CD4-positive, alpha-beta T cell treated with Interferon alpha-2 for 1 hour (primary cell): ENCODE measurements around the gene LEPROT.
"Not testable (repeated sequence)": the region's sequence is repeated elsewhere in the genome, so short reads cannot be mapped to it uniquely, and the experiment has no call there.

Experiments used
- DNase-seq, 2 donors: peaks; one replicate each; pipeline ENCODE4 v3.0.0-alpha.2; 2020 to 2022

LEPROT gene

GRCh38 chr1:65440915-65441314, 20.4 kb downstream of the LEPROT start:
- DNase-seq: no peak

DNA sequence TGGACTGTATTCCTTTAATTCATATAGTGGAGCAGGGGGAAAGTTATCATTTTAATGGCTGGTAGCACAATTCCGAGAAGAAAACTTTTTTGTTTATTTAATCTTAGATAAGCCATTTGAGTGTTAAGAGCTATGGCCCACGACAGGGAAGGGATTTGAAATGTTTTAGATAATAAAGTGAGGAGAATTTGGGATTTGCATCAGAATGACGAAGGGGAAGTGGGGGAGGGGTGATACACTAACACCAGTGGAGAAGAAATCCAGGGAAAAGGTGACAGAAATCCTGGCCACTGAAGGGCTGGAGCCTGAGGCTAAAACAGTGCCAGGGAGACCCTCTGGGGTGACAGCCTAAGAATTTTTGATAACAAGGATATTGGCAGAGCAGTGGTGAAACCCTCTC, 21.0 kb downstream of the LEPROT start:
- no peak for DNase-seq

GRCh38 chr1:65442442-65442841, 22.0 kb downstream of the LEPROT start:
- no peak for DNase-seq

GRCh38 chr1:65443647-65444046, 23.2 kb downstream of the LEPROT start:
- DNase-seq: no peak

DNA sequence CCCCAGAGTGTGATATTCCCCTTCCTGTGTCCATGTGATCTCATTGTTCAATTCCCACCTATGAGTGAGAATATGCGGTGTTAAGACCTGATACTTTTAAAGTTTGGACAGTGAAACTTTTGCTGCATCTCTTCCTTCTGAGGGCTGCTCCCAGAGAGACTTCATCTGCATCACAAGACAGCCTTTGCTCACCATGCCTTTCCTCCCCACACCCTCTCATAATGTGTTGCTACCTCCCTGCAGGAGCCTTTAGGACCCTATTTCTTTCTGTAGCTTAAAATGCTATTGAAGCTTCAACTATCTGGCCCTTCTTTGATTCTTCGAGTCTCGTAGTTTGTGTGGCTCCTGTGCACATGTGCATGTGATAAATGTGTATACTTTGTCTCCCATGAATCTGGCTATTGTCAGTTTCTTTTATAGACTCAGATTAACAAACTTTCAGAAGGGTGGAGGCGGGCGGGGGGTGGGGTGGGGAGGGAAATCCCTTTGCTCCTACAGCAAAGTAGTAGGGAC, 23.7 kb downstream of the LEPROT start:
- DNase-seq: no peak

DNA sequence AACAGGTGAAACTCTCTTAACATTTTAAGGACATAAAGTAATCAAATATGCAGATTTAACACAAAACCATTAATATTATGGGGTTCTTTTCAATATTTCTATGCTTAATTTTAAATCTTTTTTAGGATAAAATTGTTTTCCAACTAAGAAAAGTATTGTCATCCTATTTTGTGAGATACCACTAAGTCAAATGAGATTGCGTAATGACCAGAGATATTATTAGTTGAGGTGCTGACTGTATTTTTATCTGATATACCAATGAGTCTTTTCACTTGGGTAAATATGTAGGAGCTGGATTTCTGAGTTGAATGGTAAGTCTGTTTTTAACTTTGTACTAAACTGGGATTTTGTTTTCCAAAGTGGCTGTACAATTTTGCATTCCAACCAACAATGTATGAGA, 25.4 kb downstream of the LEPROT start:
- DNase-seq: no peak

GRCh38 chr1:65449214-65449823, 28.9 kb downstream of the LEPROT start:
- DNase-seq: no peak

DNA sequence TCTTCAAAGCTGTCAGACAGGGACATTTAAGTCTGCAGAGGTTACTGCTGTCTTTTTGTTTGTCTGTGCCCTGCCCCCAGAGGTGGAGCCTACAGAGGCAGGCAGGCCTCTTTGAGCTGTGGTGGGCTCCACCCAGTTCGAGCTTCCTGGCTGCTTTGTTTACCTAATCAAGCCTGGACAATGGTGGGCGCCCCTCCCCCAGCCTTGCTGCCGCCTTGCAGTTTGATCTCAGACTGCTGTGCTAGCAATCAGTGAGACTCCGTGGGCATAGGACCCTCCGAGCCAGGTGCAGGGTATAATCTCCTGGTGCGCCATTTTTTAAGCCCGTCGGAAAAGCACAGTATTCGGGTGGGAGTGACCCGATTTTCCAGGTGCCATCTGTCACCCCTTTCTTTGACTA, 35.2 kb downstream of the LEPROT start:
- not testable (repeated sequence) for DNase-seq

GRCh38 chr1:65456481-65456880, 36.0 kb downstream of the LEPROT start:
- no peak for DNase-seq

DNA sequence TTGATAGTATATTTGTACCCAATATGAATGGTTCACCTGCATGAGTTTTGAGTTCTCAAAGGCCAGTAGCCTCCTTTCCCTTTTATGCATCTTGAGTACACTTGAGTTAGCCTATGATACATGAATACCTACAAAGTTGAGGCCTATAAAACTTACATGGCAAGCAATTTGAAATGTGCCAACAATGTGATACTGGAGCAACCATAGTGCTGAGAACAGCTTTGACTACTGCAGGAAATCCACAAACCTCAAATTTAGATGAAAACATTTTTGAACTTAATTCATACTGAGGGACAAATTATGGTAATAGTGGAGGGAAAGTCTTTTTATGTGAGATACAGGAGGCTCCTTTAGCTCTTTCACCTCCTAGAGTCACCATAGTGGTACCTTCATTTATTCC, 37.4 kb downstream of the LEPROT start:
- no peak for DNase-seq

GRCh38 chr1:65458730-65459396, 38.4 kb downstream of the LEPROT start:
- DNase-seq: no peak

DNA sequence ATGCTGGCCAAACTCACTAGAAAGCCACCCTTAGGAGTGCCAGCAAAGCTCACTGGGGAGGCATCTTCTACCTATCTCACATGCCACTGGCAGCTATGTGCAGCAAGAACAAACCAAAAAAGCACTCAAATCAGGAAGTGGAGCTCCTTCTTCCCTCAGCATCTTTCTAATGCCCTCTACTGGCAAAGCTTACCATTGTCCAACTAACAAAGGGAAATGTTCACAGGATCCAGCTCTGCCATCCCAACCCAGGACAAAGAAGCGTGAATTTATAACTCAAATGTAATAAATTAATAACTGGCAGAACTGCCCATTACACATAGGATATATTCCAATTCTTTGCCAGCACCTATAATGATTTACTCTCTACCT, 38.9 kb downstream of the LEPROT start:
- DNase-seq: no peak

- not testable (repeated sequence) for DNase-seq
These were observed 45.4 kb downstream of the LEPROT start for GRCh38 chr1:65465837-65466236.

DNA sequence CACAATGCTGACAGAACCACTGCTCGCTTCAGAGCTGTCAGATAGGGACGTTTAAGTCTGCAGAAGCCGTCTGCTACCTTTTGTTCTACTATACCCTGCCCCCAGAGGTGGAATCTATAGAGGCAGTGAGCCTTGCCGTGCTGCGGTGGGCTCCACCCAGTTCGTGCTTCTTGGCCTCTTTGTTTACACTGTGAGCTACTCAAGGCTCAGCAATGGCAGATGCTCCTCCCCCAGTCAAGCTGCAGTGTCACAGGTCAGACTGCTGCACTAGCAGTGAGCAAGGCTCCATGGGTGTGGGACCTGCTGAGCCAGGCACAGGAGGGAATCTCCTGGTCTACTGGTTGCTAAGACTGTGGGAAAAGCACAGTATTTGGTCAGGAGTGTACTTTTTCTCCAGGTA, 47.1 kb downstream of the LEPROT start:
- DNase-seq: no peak

DNA sequence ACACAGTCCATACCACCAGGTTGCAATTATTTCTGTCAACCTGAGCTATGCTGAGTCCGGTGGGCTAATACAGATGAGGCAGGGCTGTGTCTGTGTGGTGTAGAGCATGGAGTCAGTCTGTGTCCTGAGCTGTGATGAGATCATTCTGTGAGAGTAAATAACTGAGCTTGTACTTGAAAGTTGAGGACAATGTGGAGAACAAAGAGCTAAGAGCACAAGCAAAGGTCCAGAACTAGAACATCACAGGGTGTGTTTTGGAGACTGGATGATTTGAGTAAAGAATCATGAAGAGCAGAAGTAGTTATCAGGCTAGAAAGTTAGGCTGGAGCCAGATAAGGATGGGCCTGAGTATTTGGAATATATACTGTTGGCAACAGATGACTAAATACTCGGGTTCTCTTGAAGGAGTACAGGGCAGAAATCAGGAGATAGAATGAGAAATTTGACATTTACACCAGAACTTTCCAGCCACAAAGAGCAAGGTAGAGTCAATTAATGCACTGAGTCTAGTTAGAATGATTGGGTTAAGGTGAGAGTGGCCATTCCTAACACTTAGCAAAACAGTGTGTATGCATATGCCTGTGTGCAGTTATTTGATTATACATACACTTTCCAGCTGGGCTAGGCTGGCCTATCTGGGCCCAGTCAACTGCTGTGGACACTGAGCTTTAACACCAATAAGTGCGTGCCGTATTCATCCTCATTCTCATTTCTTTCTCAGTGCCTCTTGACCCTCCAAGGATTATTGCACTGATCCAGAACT, 48.8 kb downstream of the LEPROT start:
- DNase-seq: no peak

- DNase-seq: no peak
These were observed 49.4 kb downstream of the LEPROT start for GRCh38 chr1:65469889-65470340.

- no peak for DNase-seq
These were observed 50.3 kb downstream of the LEPROT start for GRCh38 chr1:65470766-65471165.

GRCh38 chr1:65471213-65471833, 50.9 kb downstream of the LEPROT start:
- DNase-seq: no peak

DNA sequence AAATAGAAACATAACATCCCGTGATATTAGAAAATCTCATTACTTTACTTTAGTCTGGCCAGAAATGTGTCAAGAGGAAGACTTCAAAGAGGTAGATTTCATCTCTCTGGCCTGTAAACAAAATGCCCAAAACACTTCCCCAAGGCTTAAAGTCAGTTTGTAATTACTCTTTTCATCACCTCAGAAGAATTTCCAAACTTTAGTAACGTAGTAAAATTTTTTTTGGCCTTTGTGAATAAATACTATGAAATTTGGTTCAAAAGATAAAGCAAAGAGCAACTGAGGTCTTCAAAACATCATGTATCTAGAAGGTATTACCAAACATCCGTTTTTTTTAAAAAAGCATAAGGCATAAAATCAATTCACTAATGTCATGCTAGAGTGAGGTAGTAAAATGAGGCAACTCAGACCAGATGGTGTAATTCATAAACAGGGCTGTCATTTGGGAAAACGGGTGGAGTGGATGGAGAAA, 51.4 kb downstream of the LEPROT start:
- no peak for DNase-seq

- DNase-seq: no peak
These were observed 55.9 kb downstream of the LEPROT start for GRCh38 chr1:65476327-65476726.

DNA sequence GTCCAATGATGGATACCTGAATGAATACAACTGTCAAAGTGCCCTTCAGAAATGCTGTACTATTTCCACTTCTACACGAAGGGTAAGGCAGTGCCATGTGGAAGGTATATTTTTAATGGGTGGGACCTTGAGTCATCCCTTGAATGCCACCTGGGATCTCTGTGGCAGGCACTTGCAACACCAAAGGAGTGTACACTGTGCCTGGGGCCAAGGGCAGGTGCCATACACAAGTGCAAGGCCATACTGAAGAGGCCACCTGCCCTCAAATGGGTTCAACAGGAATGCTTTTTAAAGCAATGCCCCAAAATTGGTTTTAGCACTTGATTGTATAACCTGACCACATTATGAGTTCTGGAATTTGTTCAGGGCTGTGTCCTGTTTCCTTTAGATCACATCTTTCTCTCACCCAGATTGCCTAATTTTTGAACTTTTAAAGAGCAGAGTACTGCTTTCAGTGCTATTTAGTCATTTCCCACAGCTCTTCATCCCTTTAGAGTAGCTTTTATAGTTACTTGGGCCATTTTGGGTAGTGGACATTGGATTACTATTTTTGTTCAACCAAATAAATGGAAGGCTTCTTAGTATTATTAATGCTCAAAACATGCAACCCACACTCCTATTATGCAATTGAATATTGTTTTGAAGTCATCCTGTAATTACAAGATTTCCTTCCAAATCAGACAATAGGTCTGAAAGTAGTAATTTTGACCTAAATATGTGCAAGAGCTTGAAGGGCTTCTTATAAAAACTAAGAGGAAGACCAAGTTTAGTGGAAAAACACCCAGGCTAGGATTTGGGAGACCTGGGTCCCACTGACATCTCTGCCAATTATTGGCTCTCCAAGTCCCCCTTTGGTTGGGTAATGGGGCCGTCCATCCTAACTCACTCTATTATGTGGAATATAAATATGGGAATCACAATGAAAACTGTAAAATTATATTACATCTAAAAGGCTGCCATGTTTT, 57.2 kb downstream of the LEPROT start:
- no peak for DNase-seq

DNA sequence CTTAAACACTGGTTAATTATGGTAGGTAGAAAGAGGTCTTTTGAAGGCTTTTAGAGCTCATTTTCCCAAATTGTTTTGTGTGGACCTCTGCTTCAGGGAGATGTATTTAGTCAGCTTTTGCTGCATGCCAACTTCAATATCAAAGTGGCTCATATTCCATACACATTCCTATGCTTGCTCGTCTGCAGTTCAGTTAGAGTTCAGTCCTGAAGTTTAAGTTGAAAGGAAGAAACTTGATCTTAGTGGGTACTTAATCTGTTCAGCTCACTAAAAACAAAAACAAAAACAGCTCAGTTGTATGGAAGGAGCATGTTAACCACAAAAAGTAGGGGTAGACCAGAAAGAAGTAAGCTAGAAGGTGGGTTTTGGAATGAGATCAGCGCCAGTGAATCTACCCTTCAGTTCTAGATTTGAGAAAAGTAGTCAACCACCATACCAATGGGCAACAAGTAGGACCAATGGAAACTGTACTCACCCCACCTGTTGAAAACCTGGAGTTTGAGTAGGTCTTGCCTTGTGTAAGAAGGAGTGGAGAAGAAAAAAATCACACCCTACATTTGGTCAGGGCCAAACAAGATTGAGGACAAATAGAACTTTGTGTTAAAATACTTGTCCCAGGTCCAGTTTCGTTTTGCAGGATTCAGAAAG, 58.0 kb downstream of the LEPROT start:
- DNase-seq: no peak
